Hindlimb muscle (tissue), 1 donor: Measurements from ENCODE around the gene CAPZB. TPM values are rescaled to one million over a fixed set of nuclear protein-coding genes. Genes with fewer than 3 reads are reported as not detected.

Experiments
- DNase-seq: peaks from one replicate; pipeline ENCODE4 v3.0.0-alpha.2; 2013
- polyA plus RNA-seq: library from polyadenylated mRNA; unstranded; fragments of 120-200 nt; gene quantifications from one replicate; pipeline ENCODE4 v1.2.1, GENCODE V29; 2013; ENCODE audit not compliant: insufficient read length

The CAPZB gene
- polyA plus RNA-seq, 1 donor = 285 TPM

GRCh38 chr1:19363536-19364152 lies 121.7 kb downstream of the CAPZB start:
- no peak for DNase-seq

DNA sequence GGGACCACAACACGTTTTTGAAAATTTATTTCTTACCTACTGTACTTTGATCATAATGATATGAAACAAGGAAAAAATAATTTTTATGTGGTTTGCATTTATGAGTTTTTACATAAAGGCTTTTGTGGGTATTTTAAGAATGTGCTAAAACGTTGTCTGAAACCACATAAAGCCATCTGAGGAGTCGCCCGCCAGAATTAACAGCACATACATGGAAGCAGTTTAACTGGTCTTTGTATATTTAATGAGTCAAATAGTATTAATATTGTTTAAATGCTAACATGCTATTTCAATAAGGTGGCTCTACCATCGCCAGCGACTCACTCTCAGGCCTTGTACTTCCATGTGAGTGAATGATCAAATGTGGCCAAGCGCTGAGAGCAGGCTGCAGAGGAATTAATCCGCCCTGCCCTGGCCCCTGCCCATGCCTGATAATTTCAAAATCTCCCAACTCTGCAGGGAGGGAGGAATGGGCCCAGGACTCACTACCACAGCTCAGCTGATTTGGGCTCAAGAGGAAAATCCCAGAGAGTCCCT lies 123.7 kb downstream of the CAPZB start:
- DNase-seq = no peak

GRCh38 chr1:19360843-19361610 lies 124.3 kb downstream of the CAPZB start:
- DNase-seq = peak; percentile 47

DNA sequence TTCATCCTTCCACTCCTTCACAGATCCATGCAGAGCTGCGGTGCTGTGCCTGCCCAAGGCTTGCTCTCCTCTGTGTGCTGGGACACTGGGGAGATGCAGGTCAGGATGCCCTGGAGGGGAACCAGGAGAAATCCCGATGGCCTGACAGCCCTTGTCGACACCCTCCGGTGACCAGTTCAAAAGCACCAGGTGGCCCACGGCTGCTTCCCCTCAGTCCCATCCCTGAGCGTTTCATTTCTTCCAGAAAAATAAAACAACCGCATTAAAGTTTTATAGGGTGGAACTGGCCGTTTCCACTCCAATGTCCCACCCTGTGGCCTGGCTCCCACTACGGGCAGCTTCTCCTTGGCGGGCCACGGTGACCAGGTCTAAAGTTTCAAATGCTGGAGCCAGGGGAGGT lies 124.9 kb downstream of the CAPZB start:
- DNase-seq = no peak

- DNase-seq = no peak
Observed at GRCh38 chr1:19360016-19360415, 125.3 kb downstream of the CAPZB start.

GRCh38 chr1:19359357-19359756 lies 126.0 kb downstream of the CAPZB start:
- DNase-seq = no peak

DNA sequence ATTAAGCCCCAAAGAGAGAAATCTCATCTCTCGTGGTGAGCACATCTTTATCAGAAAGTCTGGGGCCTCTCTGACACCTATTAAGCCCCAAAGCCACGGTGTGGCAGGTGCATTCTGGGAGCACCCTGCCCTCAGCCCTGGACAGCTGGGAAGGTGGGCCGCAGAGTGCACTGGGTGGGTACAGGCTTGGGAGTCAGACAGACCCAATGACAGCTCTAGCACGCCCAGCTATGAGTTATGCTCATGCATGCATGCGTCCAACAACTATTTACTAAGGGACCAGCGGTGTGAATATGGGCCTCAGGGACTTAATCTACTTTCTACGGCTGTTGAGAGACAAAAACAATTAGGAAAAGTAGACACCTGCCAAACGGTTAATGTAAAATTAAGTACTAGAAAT lies 126.6 kb downstream of the CAPZB start:
- DNase-seq = no peak

- DNase-seq = no peak
Observed at GRCh38 chr1:19357299-19357986, 127.9 kb downstream of the CAPZB start.

DNA sequence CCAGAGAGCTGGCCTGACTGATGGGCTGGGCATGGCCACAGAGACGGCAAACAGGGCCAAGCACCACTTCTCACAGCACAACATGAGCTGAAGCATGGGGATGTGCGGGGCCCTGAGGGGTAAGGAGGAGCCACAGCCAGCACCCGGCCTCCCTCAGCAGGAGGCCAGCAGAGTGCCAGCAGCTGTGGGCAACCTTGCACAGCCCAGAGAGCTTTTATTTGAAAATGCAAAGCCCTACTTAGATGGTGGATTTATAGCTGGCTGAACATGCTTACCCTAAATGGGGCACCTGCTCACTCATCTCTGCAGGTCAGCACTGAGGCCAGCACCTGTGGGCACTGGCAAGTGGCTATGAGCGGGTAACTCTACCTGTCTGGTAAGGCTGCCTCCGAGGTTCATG lies 129.1 kb downstream of the CAPZB start:
- no peak for DNase-seq

GRCh38 chr1:19354531-19354981 lies 130.8 kb downstream of the CAPZB start:
- no peak for DNase-seq

DNA sequence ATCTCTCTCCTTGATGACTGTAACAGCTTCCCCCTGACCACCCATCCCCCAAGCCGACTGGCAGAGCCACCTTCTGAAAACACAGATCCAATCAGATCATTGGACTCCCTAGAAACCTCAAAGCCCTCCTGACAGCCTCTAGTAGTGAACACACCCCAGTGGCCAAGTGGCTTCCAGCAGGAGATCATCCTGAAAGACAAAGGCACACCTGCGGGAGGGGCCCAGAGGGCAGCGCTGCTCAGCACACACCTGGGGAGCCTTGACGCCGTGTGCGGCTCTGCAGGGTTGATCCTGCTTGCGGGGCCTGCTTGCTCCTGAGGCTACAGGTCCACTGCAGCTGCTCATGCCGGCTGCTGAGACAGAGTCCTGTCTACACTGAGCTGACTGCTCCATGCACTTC lies 131.7 kb downstream of the CAPZB start:
- no peak for DNase-seq

DNA sequence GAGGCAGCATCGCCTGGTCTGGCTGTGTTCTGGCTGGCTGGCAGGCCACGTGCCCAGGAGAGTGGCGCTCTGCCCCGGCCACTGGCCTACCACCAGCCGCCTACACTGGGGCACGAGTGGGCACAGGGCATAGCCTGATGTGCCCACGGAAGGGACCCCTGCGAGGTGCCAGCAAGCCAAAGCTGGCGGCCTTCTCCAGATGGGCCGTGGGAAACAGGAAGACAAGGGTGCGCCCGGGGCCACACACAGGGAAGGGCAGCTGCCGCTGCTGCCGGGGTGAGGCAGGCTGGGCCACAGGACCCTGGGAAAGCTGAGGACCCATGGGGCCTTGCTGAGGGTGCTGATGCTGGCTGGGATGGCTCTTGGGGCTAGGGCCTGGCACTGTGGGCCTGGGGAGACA lies 132.5 kb downstream of the CAPZB start:
- DNase-seq = no peak

DNA sequence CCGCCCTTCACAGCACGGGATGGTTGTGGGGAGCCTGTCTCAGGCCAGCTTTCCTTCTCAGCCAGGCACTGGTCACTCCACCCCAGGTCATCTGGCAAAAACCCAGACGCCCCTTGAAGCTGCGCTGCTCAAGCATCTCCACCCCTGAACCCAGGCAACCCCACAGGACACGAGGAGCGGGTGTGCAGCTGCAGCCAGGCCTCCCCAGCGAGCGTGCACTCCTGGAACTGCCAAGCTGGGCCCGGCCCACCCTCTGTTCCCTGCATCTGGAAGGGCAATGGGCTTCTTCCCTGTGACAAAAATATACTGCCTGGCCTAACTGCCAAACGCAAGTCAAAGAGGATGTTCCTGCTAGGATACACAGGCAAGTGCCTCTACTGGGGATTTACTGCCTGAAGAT lies 133.5 kb downstream of the CAPZB start:
- DNase-seq = no peak

- DNase-seq = no peak
Observed at GRCh38 chr1:19350566-19350965, 134.8 kb downstream of the CAPZB start.

- DNase-seq = no peak
Observed at GRCh38 chr1:19349999-19350398, 135.3 kb downstream of the CAPZB start.

- no peak for DNase-seq
Observed at GRCh38 chr1:19348441-19349198, 136.7 kb downstream of the CAPZB start.

DNA sequence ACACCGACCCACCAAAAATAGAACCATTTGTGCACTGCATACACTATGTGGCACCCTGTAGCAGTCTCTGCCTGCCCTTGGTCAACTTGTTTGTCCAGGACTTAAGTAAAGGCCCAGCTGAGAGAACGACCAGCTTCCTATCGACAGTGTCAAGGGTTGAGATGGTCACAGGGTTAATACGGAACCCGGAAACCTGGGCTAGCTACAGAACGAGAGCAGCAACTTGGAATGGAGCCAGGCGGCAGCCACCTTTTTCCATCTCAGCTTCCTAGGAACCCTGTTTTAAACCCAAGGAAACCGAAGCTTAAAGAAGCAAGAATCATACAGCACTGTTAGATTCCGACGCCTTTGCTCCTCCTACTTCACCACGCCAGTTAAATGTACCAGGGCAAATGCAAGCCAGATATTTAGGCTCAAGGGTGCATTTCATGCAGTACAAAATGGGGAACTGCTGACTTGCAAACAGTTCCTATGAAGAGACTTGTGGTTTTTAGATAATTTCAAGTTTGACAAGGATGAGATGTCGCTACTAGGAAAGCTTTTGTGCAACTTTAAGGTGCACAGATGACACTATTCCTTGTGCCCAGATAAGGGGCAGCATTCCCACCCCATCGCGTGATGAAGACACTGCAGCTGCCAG lies 137.7 kb downstream of the CAPZB start:
- DNase-seq = no peak

DNA sequence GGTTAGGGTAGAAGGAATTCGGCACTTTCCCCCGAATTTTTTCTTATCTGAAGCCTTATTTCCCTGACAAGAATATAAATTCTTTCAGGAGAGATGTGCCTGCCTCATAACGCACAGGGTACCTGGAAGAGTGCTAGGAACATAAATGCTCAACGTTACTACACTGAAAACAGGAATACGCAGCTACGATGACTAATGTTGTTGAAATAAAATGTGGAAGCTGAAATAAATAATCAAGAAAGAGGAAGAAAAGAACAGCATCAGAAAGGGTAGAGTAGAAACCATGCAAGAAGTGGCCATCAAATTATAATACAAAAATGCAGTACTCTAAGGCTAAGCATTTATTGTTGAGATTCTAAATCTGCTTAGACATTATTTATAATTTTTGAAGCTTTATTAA lies 139.3 kb downstream of the CAPZB start:
- no peak for DNase-seq

- DNase-seq = no peak
Observed at GRCh38 chr1:19345391-19345790, 139.9 kb downstream of the CAPZB start.

DNA sequence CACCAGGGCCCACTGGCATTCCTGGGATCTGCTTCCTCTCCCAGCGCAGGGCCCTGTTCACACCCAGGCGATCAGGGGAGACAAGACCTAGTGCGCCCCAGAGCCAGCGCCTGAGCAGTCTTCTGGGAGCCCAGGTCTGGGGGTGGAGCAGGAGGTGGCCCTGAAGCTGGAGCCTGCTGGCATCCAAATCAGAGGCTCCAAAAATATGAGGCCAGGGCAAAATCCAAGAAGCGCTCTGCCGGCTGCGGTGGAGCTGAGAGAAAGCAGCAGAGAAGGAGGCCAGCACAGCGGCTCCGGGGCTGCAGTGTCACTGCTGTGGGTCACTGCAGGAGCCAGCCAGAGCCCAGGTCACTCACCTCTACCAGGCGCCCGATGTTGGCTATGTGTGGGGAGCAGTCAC lies 140.5 kb downstream of the CAPZB start:
- DNase-seq = no peak

GRCh38 chr1:19344372-19344810 lies 140.9 kb downstream of the CAPZB start:
- DNase-seq = peak; percentile 40
